Vagina (tissue), 2 donors: Measurements from ENCODE around the gene CXCR6.

Experiments
- POLR2A ChIP-seq, 2 donors: fragments of 450-650 bp; IDR thresholded peaks; one replicate each; pipeline ENCODE4 v1.6.1; 2017; ENCODE audit warnings: antibody characterized with exemption in 2 of 2, mild to moderate bottlenecking in 2 of 2, moderate library complexity in 2 of 2
- POLR2AphosphoS5 ChIP-seq, 2 donors: sonication (generic); formaldehyde crosslinking; IDR thresholded peaks; one replicate each; pipeline ENCODE4 v1.9.0; 2017; ENCODE audit warnings: antibody characterized with exemption in 2 of 2, mild to moderate bottlenecking in 2 of 2, low read depth in 1 of 2; ENCODE audit not compliant: insufficient read depth in 1 of 2
- TF ChIP-seq, protein P1 (sequence below), 3 experiments: fragments of 450-650 bp in 2 of 3; fragments of 200-600 bp in 1 of 3; sonication (generic) in 1 of 3; IDR thresholded peaks; one replicate each; pipeline ENCODE4 v1.5.1; 2017 to 2019; ENCODE audit warnings: antibody characterized with exemption in 3 of 3, mild to moderate bottlenecking in 2 of 3, moderate library complexity in 2 of 3

DNA sequence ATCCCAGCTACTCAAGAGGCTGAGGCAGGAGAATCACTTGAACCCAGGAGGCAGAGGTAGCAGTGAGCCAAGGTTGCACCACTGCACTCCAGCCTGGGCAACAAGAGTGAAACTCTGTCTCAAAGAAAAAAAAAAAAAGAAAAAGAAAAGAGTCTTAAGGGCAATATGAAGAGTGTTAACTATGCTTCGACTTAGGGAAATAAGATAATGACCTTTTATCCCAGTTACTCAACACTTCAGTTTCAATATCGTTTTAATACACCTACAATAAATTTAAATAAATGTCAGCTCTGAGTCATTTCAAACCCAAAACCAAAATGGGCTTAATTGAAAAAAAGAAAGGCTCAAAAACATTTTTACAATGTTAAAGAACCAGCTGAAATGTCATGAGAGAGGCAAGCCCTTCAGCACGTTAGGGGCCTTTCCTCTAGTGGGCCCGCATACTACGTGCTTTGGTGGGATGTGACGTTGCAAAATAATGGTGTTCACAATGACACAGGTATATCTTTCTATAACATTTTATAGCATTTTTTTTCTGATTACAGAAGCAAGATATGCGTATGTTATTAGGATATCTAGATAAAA is 37.1 kb downstream of the CXCR6 start:
- TF ChIP-seq, protein P1, sequence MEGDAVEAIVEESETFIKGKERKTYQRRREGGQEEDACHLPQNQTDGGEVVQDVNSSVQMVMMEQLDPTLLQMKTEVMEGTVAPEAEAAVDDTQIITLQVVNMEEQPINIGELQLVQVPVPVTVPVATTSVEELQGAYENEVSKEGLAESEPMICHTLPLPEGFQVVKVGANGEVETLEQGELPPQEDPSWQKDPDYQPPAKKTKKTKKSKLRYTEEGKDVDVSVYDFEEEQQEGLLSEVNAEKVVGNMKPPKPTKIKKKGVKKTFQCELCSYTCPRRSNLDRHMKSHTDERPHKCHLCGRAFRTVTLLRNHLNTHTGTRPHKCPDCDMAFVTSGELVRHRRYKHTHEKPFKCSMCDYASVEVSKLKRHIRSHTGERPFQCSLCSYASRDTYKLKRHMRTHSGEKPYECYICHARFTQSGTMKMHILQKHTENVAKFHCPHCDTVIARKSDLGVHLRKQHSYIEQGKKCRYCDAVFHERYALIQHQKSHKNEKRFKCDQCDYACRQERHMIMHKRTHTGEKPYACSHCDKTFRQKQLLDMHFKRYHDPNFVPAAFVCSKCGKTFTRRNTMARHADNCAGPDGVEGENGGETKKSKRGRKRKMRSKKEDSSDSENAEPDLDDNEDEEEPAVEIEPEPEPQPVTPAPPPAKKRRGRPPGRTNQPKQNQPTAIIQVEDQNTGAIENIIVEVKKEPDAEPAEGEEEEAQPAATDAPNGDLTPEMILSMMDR (IDR thresholded peaks at IDR 0.05): no peak
- TF ChIP-seq POLR2A (IDR thresholded peaks at IDR 0.05): no peak
- TF ChIP-seq POLR2AphosphoS5 (IDR thresholded peaks at IDR 0.05; ENCODE audit: insufficient read depth in 1 of 2, low read depth in 1 of 2): no peak
